GM19193 (cell line): ENCODE results near the gene SNCB.
A peak's percentile ranks its signal among the peaks of the same experiment; 100 is the strongest.

ENCODE experiments used
- POLR2A ChIP-seq: IDR thresholded peaks from 4 replicates; pipeline ENCODE4 v1.6.1; 2011; ENCODE audit not compliant: insufficient read depth, insufficient read length; ENCODE audit errors: extremely low read depth

SNCB gene

DNA sequence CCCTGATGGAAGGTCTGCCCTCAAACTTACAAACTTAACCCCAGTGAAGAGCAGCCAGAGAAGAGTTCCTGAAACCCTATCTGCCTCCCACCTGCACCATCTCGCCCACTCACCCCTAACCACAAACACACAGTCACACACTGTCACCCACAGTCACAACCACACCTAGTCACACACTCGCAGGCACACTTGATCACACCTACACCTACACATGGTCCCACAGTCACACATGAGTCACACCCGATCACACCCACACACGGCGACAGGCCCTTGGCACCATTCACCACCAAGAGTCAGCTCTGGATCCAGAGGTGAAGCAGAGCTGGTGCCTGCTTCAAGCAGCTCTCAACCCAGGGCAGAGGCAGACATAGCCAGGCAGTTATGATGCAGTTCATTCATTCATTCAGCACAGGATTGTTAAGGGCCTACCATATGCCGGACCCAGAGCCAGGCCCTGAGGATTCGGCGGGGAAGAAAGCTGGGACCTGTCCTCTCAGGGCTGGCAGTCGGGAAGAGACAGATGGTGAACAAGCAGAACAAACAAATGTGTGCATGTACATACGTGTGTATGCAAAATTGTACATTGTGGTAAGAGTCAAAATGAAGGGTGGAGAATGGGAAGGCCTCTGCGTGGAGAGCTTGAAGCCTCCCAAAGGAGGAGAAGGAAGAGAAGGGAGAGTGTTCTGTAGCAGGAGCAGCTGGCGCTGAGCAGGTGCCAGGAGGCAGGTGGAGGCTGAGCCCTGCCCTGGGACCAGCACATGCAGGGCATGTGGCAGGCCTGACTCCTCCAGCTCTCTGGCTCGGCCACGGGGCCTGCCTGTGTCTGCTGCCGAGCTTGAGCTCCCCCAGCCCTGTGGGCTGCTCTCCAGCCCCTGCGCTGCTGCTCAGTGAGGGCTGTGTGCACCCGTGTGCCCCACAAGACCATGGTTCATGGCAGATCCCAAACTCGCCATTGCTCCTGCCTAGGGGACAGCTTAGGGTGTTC is 23.4 kb upstream of the SNCB start:
- TF ChIP-seq POLR2A = no peak

- no peak for TF ChIP-seq POLR2A
Observed at GRCh38 chr5:176652136-176652535, 21.8 kb upstream of the SNCB start.

DNA sequence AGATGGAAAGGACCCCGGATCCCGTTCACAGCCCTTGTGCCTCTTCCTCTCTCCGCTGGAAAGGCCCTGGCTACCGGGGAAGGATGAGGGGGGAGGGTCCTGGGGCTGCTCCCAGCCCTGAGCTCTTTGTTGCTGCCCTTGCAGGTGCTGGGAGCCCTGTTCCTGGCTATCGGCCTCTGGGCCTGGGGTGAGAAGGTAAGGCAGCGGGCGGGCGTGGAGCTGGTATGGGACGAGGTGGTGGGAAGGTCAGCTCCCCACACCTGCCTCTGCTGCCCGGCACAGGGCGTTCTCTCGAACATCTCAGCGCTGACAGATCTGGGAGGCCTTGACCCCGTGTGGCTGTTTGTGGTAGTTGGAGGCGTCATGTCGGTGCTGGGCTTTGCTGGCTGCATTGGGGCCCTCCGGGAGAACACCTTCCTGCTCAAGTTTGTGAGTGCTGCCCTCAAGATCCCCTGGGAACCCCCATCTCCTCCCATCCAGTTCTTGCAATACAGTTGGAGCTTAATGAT is 21.2 kb upstream of the SNCB start:
- TF ChIP-seq POLR2A = no peak

GRCh38 chr5:176650354-176650884 is 20.1 kb upstream of the SNCB start:
- no peak for TF ChIP-seq POLR2A

GRCh38 chr5:176648474-176649194 is 18.3 kb upstream of the SNCB start:
- TF ChIP-seq POLR2A = no peak

DNA sequence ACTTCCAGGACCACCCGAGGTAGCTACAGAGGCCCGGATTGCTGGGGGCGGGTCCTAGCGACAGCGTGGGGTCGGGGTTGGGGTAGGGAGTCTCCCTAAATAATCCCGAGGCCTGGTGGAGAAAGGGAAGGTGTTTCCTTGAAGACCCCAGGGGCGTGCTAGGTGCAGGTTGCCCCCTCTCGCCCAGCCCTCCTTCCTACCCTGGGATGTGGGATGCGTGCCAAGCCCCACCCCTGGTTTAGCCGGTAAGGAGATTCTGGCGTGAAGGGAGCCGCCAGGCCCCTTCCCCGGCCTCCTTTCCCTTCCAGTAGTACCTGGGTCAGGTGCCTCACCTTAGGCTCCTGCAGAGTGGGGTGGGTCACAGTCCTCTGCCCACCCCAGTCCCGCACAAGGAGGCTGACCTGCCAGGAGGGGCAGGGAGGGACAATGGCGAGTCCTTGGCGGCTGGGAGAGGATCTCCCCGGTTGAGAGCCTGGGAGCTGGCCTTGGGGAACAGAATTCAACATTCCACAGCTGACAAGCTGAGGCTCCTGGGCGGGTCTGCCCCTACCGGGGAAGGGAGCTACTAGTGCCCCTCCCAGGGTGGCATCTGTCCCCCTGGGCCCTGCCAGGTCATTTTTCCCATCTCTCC is 17.6 kb upstream of the SNCB start:
- TF ChIP-seq POLR2A = no peak

- peak; percentile 97 for TF ChIP-seq POLR2A
Observed at GRCh38 chr5:176647030-176647842, 16.9 kb upstream of the SNCB start, which contains the start of gene TSPAN17. TSPAN17 (plus strand) TSS chr5:176647484; CDS start chr5:176647616, 132 bp downstream.

- TF ChIP-seq POLR2A = no peak
Observed at GRCh38 chr5:176646707-176647029, 16.3 kb upstream of the SNCB start.

- TF ChIP-seq POLR2A = no peak
Observed at GRCh38 chr5:176646049-176646706, 15.8 kb upstream of the SNCB start.

DNA sequence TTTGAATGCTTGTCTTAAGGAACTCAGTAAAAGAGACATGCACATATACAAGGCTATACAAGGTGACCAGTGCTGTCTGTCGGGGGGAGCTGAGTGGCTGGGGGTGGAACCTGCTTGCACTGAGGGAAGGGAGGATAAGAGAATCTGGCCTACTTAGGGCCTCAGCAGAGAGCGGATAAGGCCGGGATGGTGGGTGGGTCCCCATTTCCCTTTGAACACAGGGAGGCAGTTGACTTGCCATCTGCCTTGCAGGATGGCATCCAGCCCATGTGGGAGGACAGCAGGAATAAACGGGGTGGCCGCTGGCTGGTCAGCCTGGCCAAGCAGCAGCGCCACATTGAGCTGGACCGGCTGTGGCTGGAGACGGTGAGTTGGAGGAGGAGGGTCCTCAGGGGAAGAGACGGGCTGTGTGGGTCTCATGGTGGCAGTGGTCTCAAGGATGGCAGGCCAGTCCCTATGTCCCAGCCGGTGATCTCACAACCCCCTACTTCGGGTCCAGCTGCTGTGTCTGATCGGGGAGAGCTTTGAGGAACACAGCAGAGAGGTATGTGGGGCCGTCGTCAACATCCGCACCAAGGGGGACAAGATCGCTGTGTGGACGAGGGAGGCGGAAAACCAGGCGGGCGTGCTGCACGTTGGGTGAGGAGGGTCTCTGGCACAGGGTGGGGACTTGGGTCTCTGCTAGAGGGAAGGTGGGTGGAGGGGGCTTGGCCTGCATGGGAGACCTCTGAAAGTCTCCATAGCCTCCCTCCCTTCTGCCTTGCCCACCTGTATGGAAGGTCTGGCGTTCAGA is 14.7 kb upstream of the SNCB start:
- no peak for TF ChIP-seq POLR2A

DNA sequence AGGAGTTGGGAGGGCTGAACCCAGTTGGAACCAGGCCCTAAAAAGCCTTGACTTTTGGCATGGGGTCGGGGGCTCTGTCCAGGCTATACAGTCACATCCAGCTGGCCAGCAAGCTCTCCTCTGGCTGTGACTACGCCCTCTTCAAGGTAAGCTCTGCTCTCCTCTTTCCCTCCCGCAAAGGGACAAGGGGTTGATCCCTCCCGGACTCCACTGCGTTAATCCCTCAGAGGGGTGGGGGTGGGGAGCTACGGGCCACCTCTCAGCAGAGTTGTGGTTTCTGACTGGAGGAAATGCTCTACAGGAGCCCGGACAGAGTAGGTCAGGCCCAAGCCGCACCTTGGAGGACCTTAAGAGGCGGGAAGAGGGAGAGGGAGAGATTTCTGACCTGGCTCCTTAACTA is 14.0 kb upstream of the SNCB start:
- no peak for TF ChIP-seq POLR2A

DNA sequence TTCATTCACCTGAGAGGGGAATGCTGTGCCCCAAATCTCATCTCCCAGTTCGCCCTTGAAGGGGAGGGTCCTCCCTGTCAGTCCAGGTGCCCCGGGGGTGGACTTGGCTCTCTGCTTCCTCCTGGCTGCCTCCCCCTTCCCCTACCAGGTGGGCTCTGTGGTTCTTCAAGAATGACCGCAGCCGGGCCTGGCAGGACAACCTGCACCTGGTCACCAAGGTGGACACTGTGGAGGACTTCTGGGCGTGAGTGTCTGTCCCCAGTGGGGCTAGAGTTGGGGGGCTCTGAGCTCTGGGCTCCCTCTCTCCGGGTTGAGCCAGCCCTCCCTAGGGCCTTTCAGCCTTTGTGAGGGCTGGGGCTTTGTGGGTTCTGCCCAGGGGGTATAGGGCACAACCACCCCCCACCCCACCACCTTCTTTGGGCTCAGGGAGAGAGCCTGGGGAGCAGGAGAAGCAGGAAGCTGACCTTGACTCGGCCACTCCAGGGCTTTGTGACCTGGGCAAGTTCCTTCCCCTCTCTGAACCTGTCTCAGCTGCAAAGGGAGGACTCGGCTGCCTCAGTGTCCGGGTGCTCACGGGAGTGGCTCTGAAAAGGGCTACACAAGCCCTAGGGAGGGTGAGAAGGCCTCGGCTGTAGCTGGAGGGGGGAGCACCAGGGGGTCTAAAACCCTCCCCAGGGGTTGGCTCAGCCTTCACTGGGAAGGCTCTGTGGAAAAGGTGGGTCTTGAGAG is 13.3 kb upstream of the SNCB start:
- TF ChIP-seq POLR2A = no peak
